ENCODE results near the gene PALLD.

The PALLD gene

GRCh38 chr4:168836490-168836889, 339.6 kb downstream of the PALLD start:
- Mint-ChIP-seq H3K9me3 (no peaks in the 10 kb centered on the region), H3K4me3 (no peak overlapping the region), H3K4me1 (ENCODE audit: low read depth) (peaks cover 20% of the 10 kb centered on the region), H3K27ac (no peak overlapping the region), H3K27me3 (ENCODE audit: low read depth) (peaks cover 38% of the 10 kb centered on the region), H3K36me3 (ENCODE audit: low read depth) (no peaks in the 10 kb centered on the region)

GRCh38 chr4:168837922-168838321, 341.1 kb downstream of the PALLD start:
- H3K36me3 Mint-ChIP-seq (ENCODE audit: low read depth), result no peaks in the 10 kb centered on the region
- peaks cover 27% of the 10 kb centered on the region for H3K4me1 Mint-ChIP-seq (ENCODE audit: low read depth)
- no peak overlapping the region for H3K4me3 Mint-ChIP-seq
- H3K27me3 Mint-ChIP-seq (ENCODE audit: low read depth), result peaks cover 35% of the 10 kb centered on the region
- no peak overlapping the region for H3K27ac Mint-ChIP-seq
- H3K9me3 Mint-ChIP-seq, result no peaks in the 10 kb centered on the region

- H3K27me3 Mint-ChIP-seq (ENCODE audit: low read depth), result peaks cover 24% of the 10 kb centered on the region
- no peak overlapping the region for H3K27ac Mint-ChIP-seq
- no peaks in the 10 kb centered on the region for H3K36me3 Mint-ChIP-seq (ENCODE audit: low read depth)
- H3K9me3 Mint-ChIP-seq, result no peaks in the 10 kb centered on the region
- H3K4me1 Mint-ChIP-seq (ENCODE audit: low read depth), result peaks cover 27% of the 10 kb centered on the region
- H3K4me3 Mint-ChIP-seq, result no peak overlapping the region
Measured at GRCh38 chr4:168839758-168840391, 343.0 kb downstream of the PALLD start.

- H3K9me3 Mint-ChIP-seq, result no peaks in the 10 kb centered on the region
- H3K27ac Mint-ChIP-seq, result no peak overlapping the region
- peaks cover 27% of the 10 kb centered on the region for H3K4me1 Mint-ChIP-seq (ENCODE audit: low read depth)
- peaks cover 22% of the 10 kb centered on the region for H3K27me3 Mint-ChIP-seq (ENCODE audit: low read depth)
- H3K4me3 Mint-ChIP-seq, result no peak overlapping the region
- no peaks in the 10 kb centered on the region for H3K36me3 Mint-ChIP-seq (ENCODE audit: low read depth)
Measured at GRCh38 chr4:168840392-168840763, 343.5 kb downstream of the PALLD start.

GRCh38 chr4:168841000-168841671, 344.3 kb downstream of the PALLD start:
- peaks cover 17% of the 10 kb centered on the region for H3K27me3 Mint-ChIP-seq (ENCODE audit: low read depth)

GRCh38 chr4:168841672-168842019, 344.8 kb downstream of the PALLD start:
- H3K36me3 Mint-ChIP-seq (ENCODE audit: low read depth), result no peaks in the 10 kb centered on the region
- H3K27ac Mint-ChIP-seq, result no peak overlapping the region
- peaks cover 17% of the 10 kb centered on the region for H3K27me3 Mint-ChIP-seq (ENCODE audit: low read depth)

More at GRCh38 chr4:168841000-168841671, 344.3 kb downstream of the PALLD start:
- H3K27ac Mint-ChIP-seq, result no peak overlapping the region
- H3K36me3 Mint-ChIP-seq (ENCODE audit: low read depth), result no peaks in the 10 kb centered on the region
- H3K4me1 Mint-ChIP-seq (ENCODE audit: low read depth), result peaks cover 26% of the 10 kb centered on the region
- H3K9me3 Mint-ChIP-seq, result no peaks in the 10 kb centered on the region
- no peak overlapping the region for H3K4me3 Mint-ChIP-seq

GRCh38 chr4:168842186-168842585, 345.3 kb downstream of the PALLD start:
- Mint-ChIP-seq H3K36me3 (ENCODE audit: low read depth) (no peaks in the 10 kb centered on the region), H3K9me3 (no peaks in the 10 kb centered on the region), H3K4me3 (no peak overlapping the region), H3K27ac (no peak overlapping the region), H3K27me3 (ENCODE audit: low read depth) (peaks cover 12% of the 10 kb centered on the region), H3K4me1 (ENCODE audit: low read depth) (peaks cover 20% of the 10 kb centered on the region)

More at GRCh38 chr4:168841672-168842019, 344.8 kb downstream of the PALLD start:
- H3K9me3 Mint-ChIP-seq, result no peaks in the 10 kb centered on the region
- H3K4me3 Mint-ChIP-seq, result no peak overlapping the region
- peaks cover 23% of the 10 kb centered on the region for H3K4me1 Mint-ChIP-seq (ENCODE audit: low read depth)

GRCh38 chr4:168843635-168844034, 346.8 kb downstream of the PALLD start:
- no peak overlapping the region for H3K27ac Mint-ChIP-seq
- no peaks in the 10 kb centered on the region for H3K36me3 Mint-ChIP-seq (ENCODE audit: low read depth)
- peaks cover 5% of the 10 kb centered on the region for H3K27me3 Mint-ChIP-seq (ENCODE audit: low read depth)
- no peak overlapping the region for H3K4me3 Mint-ChIP-seq
- no peaks in the 10 kb centered on the region for H3K9me3 Mint-ChIP-seq
- H3K4me1 Mint-ChIP-seq (ENCODE audit: low read depth), result peaks cover 22% of the 10 kb centered on the region

- no peaks in the 10 kb centered on the region for H3K36me3 Mint-ChIP-seq (ENCODE audit: low read depth)
- no peak overlapping the region for H3K27ac Mint-ChIP-seq
- H3K4me3 Mint-ChIP-seq, result no peak overlapping the region
- peaks cover 28% of the 10 kb centered on the region for H3K4me1 Mint-ChIP-seq (ENCODE audit: low read depth)
- no peaks in the 10 kb centered on the region for H3K9me3 Mint-ChIP-seq
- H3K27me3 Mint-ChIP-seq (ENCODE audit: low read depth), result peaks cover 5% of the 10 kb centered on the region
Measured at GRCh38 chr4:168844353-168845049, 347.6 kb downstream of the PALLD start.

GRCh38 chr4:168845897-168846296, 349.0 kb downstream of the PALLD start:
- peaks cover 5% of the 10 kb centered on the region for H3K27me3 Mint-ChIP-seq (ENCODE audit: low read depth)
- no peak overlapping the region for H3K27ac Mint-ChIP-seq

GRCh38 chr4:168846414-168846813, 349.6 kb downstream of the PALLD start:
- Mint-ChIP-seq H3K27ac (no peak overlapping the region), H3K36me3 (ENCODE audit: low read depth) (no peaks in the 10 kb centered on the region)

More at GRCh38 chr4:168845897-168846296, 349.0 kb downstream of the PALLD start:
- peaks cover 22% of the 10 kb centered on the region for H3K4me1 Mint-ChIP-seq (ENCODE audit: low read depth)
- H3K9me3 Mint-ChIP-seq, result no peaks in the 10 kb centered on the region
- H3K36me3 Mint-ChIP-seq (ENCODE audit: low read depth), result no peaks in the 10 kb centered on the region
- no peak overlapping the region for H3K4me3 Mint-ChIP-seq

GRCh38 chr4:168847771-168848502, 351.1 kb downstream of the PALLD start:
- Mint-ChIP-seq H3K4me1 (ENCODE audit: low read depth) (peaks cover 16% of the 10 kb centered on the region), H3K9me3 (no peaks in the 10 kb centered on the region), H3K4me3 (no peak overlapping the region), H3K36me3 (ENCODE audit: low read depth) (no peaks in the 10 kb centered on the region), H3K27me3 (ENCODE audit: low read depth) (peaks cover 5% of the 10 kb centered on the region), H3K27ac (no peak overlapping the region)

More at GRCh38 chr4:168846414-168846813, 349.6 kb downstream of the PALLD start:
- H3K4me3 Mint-ChIP-seq, result no peak overlapping the region
- peaks cover 23% of the 10 kb centered on the region for H3K4me1 Mint-ChIP-seq (ENCODE audit: low read depth)
- no peaks in the 10 kb centered on the region for H3K9me3 Mint-ChIP-seq
- peaks cover 5% of the 10 kb centered on the region for H3K27me3 Mint-ChIP-seq (ENCODE audit: low read depth)

- H3K27me3 Mint-ChIP-seq (ENCODE audit: low read depth), result peaks cover 5% of the 10 kb centered on the region
- H3K36me3 Mint-ChIP-seq (ENCODE audit: low read depth), result peaks cover 5% of the 10 kb centered on the region
- peak overlapping the region; percentile 8 for H3K4me3 Mint-ChIP-seq
- H3K4me1 Mint-ChIP-seq (ENCODE audit: low read depth), result peaks cover 28% of the 10 kb centered on the region
- H3K27ac Mint-ChIP-seq, result no peak overlapping the region
- no peaks in the 10 kb centered on the region for H3K9me3 Mint-ChIP-seq
Measured at GRCh38 chr4:168849030-168849675, 352.3 kb downstream of the PALLD start.

- peaks cover 5% of the 10 kb centered on the region for H3K36me3 Mint-ChIP-seq (ENCODE audit: low read depth)
- no peak overlapping the region for H3K4me3 Mint-ChIP-seq
- peaks cover 29% of the 10 kb centered on the region for H3K4me1 Mint-ChIP-seq (ENCODE audit: low read depth)
- H3K9me3 Mint-ChIP-seq, result no peaks in the 10 kb centered on the region
- H3K27ac Mint-ChIP-seq, result no peak overlapping the region
- peaks cover under 1% of the 10 kb centered on the region for H3K27me3 Mint-ChIP-seq (ENCODE audit: low read depth)
Measured at GRCh38 chr4:168849997-168850396, 353.1 kb downstream of the PALLD start.
